Lower leg skin (tissue), 3 donors: Measurements from ENCODE around the gene FAM107B.

Experiments used
- POLR2A ChIP-seq, 2 donors: fragments of 450-650 bp; IDR thresholded peaks; one replicate each; pipeline ENCODE4 v1.6.1; 2016 to 2017; ENCODE audit warnings: antibody characterized with exemption in 2 of 2, mild to moderate bottlenecking in 1 of 2, moderate library complexity in 1 of 2
- TF ChIP-seq, protein P1 (sequence below), 3 donors: fragments of 450-650 bp; IDR thresholded peaks; one replicate each; pipeline ENCODE4 v1.5.1; 2016; ENCODE audit warnings: antibody characterized with exemption in 3 of 3, mild to moderate bottlenecking in 3 of 3, moderate library complexity in 2 of 3

DNA sequence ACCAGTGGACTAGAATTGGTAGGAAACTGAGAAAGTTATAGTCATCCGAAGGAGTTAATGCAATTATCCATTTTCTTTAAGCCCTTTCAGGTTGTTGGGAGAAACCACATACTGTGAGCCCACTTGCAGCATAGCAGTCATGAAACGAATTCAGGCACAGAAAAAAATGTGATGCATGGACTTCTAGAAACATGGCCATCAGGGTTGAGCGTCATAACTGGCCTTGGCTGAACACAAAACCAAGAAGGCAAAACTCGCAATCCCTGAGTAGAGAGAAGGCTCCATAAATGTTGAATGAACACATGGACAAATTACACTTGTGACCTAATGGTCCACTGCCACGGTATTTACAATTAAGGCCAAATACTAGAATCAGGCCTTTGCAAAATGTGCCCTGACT lies 121.9 kb downstream of the FAM107B start:
- TF ChIP-seq, protein P1, sequence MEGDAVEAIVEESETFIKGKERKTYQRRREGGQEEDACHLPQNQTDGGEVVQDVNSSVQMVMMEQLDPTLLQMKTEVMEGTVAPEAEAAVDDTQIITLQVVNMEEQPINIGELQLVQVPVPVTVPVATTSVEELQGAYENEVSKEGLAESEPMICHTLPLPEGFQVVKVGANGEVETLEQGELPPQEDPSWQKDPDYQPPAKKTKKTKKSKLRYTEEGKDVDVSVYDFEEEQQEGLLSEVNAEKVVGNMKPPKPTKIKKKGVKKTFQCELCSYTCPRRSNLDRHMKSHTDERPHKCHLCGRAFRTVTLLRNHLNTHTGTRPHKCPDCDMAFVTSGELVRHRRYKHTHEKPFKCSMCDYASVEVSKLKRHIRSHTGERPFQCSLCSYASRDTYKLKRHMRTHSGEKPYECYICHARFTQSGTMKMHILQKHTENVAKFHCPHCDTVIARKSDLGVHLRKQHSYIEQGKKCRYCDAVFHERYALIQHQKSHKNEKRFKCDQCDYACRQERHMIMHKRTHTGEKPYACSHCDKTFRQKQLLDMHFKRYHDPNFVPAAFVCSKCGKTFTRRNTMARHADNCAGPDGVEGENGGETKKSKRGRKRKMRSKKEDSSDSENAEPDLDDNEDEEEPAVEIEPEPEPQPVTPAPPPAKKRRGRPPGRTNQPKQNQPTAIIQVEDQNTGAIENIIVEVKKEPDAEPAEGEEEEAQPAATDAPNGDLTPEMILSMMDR (IDR thresholded peaks at IDR 0.05) = no peak
- TF ChIP-seq POLR2A (IDR thresholded peaks at IDR 0.05) = no peak
